ENCODE results near the gene PTGDR. TPM values are rescaled to one million over a fixed set of nuclear protein-coding genes. Genes with fewer than 3 reads are reported as not detected.

The PTGDR gene
- total RNA-seq, 2 donors from 2014 or later, result not detected

DNA sequence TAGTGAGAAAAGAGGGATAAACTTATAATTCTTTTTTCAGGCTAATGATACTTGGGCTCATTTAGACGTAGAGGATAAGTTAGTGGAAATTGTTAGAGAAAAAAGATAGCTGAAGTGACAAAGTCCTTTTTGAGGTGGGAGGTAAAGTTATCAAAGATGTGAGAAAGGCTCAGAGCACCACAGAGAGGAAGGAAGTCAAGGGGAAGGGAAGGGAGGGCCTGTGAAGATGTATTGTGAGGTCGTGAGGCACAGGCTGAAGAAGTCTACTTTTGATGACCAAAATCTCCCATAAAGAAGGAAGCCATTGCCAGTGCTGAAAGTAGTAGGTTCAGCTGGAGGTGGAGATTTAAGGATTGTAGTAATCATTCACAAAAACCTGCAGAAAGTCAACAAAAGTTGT, 19.4 kb upstream of the PTGDR start:
- H3K9me3 Mint-ChIP-seq, result no peaks in the 10 kb centered on the region
- peaks cover 2% of the 10 kb centered on the region for H3K27me3 Mint-ChIP-seq
- H3K36me3 Mint-ChIP-seq (ENCODE audit: low read depth), result no peaks in the 10 kb centered on the region
- no peak for ATAC-seq (replicated peaks)
- peak overlapping the region; percentile 15 for H3K27ac Mint-ChIP-seq
- H3K4me1 Mint-ChIP-seq, result peaks cover 16% of the 10 kb centered on the region
- H3K4me3 Mint-ChIP-seq, result no peak overlapping the region

GRCh38 chr14:52251724-52252123, 15.8 kb upstream of the PTGDR start:
- H3K4me1 Mint-ChIP-seq, result peaks cover 19% of the 10 kb centered on the region
- H3K27me3 Mint-ChIP-seq, result peaks cover 4% of the 10 kb centered on the region
- ATAC-seq (replicated peaks), result no peak
- no peak overlapping the region for H3K4me3 Mint-ChIP-seq
- H3K36me3 Mint-ChIP-seq (ENCODE audit: low read depth), result no peaks in the 10 kb centered on the region
- no peaks in the 10 kb centered on the region for H3K9me3 Mint-ChIP-seq
- H3K27ac Mint-ChIP-seq, result no peak overlapping the region

DNA sequence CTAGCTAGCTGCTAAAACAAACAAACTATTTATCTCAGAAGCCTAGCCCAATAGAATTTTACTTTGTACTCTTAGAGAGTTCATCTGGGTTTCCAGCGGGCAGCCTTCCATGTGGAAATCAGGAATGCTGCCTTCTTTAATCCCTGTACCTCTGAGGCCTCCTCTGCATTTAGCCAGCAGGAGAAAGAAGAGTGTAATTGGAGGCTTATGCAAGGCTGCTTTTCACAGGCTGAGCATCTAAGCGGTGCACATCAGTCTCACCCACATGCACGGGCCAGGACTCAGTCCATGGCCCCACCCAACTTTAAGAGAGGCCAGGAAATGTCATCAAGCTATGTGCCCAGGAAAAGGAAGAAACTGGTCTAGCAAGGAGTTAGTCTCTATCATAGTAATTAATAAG, 14.0 kb upstream of the PTGDR start:
- Mint-ChIP-seq H3K4me3 (no peak overlapping the region), H3K9me3 (no peaks in the 10 kb centered on the region), H3K36me3 (ENCODE audit: low read depth) (no peaks in the 10 kb centered on the region), H3K27me3 (peaks cover 4% of the 10 kb centered on the region), H3K4me1 (peaks cover 3% of the 10 kb centered on the region), H3K27ac (no peak overlapping the region)
- ATAC-seq (replicated peaks), result no peak

- ATAC-seq (replicated peaks), result no peak
- Mint-ChIP-seq H3K4me1 (peaks cover 5% of the 10 kb centered on the region), H3K27ac (no peak overlapping the region), H3K4me3 (no peak overlapping the region), H3K9me3 (no peaks in the 10 kb centered on the region), H3K36me3 (ENCODE audit: low read depth) (no peaks in the 10 kb centered on the region), H3K27me3 (peaks cover 4% of the 10 kb centered on the region)
These were observed 13.4 kb upstream of the PTGDR start for GRCh38 chr14:52254086-52254485.

GRCh38 chr14:52258783-52259182, 8.7 kb upstream of the PTGDR start:
- no peak overlapping the region for H3K4me3 Mint-ChIP-seq
- peaks cover 12% of the 10 kb centered on the region for H3K4me1 Mint-ChIP-seq
- ATAC-seq (replicated peaks), result no peak
- no peaks in the 10 kb centered on the region for H3K9me3 Mint-ChIP-seq
- H3K27me3 Mint-ChIP-seq, result no peaks in the 10 kb centered on the region
- H3K27ac Mint-ChIP-seq, result no peak overlapping the region
- no peaks in the 10 kb centered on the region for H3K36me3 Mint-ChIP-seq (ENCODE audit: low read depth)

GRCh38 chr14:52259434-52259833, 8.1 kb upstream of the PTGDR start:
- no peaks in the 10 kb centered on the region for H3K27me3 Mint-ChIP-seq

DNA sequence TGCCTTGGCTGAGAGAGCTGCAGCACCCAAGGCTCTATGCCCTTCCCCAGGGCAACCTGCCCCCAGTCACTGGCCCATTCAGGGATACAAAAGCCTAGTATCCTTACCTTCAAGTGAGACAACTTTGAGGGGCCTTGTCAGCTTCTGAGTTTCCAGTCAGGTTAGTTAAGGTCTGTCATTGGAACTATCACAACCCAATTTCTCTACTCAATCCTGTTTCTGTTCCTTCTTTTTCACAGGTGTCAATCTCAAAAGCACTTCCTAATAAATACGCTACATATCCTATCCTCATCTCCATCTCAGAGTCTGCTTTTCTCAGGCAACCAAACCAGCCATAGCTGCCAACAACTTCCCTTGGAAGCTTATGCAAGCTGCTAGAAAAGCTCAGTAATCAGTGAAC, 4.9 kb upstream of the PTGDR start:
- Mint-ChIP-seq H3K9me3 (no peaks in the 10 kb centered on the region), H3K27me3 (no peaks in the 10 kb centered on the region), H3K4me3 (no peak overlapping the region), H3K27ac (no peak overlapping the region), H3K4me1 (peaks cover 32% of the 10 kb centered on the region), H3K36me3 (ENCODE audit: low read depth) (no peaks in the 10 kb centered on the region)
- no peak for ATAC-seq (replicated peaks)

More at GRCh38 chr14:52259434-52259833, 8.1 kb upstream of the PTGDR start:
- H3K36me3 Mint-ChIP-seq (ENCODE audit: low read depth), result no peaks in the 10 kb centered on the region
- H3K9me3 Mint-ChIP-seq, result no peaks in the 10 kb centered on the region
- H3K4me1 Mint-ChIP-seq, result peaks cover 12% of the 10 kb centered on the region
- peak; percentile 23 for ATAC-seq (replicated peaks)
- H3K27ac Mint-ChIP-seq, result no peak overlapping the region
- no peak overlapping the region for H3K4me3 Mint-ChIP-seq

DNA sequence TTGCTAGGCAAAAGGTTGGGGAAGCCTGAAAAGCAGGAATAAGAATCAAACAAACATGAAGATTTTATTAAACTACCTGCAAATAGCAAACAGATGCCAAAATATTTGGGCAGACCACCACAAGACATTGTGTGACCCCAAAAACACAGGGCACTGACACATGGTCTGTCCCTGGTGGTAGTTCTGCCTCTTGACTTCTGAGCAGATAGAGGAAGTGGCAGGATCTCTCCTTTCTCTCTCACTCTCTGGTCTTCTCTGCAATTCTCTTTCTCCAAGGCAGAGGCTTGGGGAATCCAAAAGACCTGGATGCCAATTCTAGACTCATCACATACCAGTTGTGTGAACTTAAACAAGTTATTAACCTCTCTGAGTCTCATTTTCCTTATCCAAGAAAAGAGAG, 4.3 kb upstream of the PTGDR start:
- Mint-ChIP-seq H3K27me3 (peaks cover 3% of the 10 kb centered on the region), H3K9me3 (no peaks in the 10 kb centered on the region), H3K36me3 (ENCODE audit: low read depth) (no peaks in the 10 kb centered on the region), H3K4me3 (no peak overlapping the region), H3K27ac (no peak overlapping the region), H3K4me1 (peaks cover 36% of the 10 kb centered on the region)
- ATAC-seq (replicated peaks), result no peak

- no peaks in the 10 kb centered on the region for H3K36me3 Mint-ChIP-seq (ENCODE audit: low read depth)
- peaks cover 35% of the 10 kb centered on the region for H3K4me1 Mint-ChIP-seq
- no peaks in the 10 kb centered on the region for H3K9me3 Mint-ChIP-seq
- no peak overlapping the region for H3K4me3 Mint-ChIP-seq
- H3K27me3 Mint-ChIP-seq, result peaks cover 8% of the 10 kb centered on the region
- no peak overlapping the region for H3K27ac Mint-ChIP-seq
- ATAC-seq (replicated peaks), result no peak
These were observed 2.2 kb upstream of the PTGDR start for GRCh38 chr14:52265253-52265652.

- Mint-ChIP-seq H3K9me3 (no peaks in the 10 kb centered on the region), H3K27me3 (peaks cover 8% of the 10 kb centered on the region), H3K27ac (no peak overlapping the region), H3K36me3 (ENCODE audit: low read depth) (no peaks in the 10 kb centered on the region), H3K4me3 (no peak overlapping the region), H3K4me1 (peaks cover 35% of the 10 kb centered on the region)
- ATAC-seq (replicated peaks), result no peak
These were observed 1.3 kb upstream of the PTGDR start for GRCh38 chr14:52266179-52266578.

GRCh38 chr14:52266782-52267181, 716 bp upstream of the PTGDR start:
- H3K4me1 Mint-ChIP-seq, result peaks cover 39% of the 10 kb centered on the region
- no peak overlapping the region for H3K27ac Mint-ChIP-seq
- H3K9me3 Mint-ChIP-seq, result no peaks in the 10 kb centered on the region
- H3K4me3 Mint-ChIP-seq, result peak overlapping the region; percentile 80
- H3K27me3 Mint-ChIP-seq, result peaks cover 8% of the 10 kb centered on the region
- no peak for ATAC-seq (replicated peaks)
- H3K36me3 Mint-ChIP-seq (ENCODE audit: low read depth), result no peaks in the 10 kb centered on the region

GRCh38 chr14:52268279-52269061, 972 bp downstream of the PTGDR start:
- Mint-ChIP-seq H3K27me3 (peaks cover 8% of the 10 kb centered on the region), H3K4me1 (peaks cover 40% of the 10 kb centered on the region), H3K36me3 (ENCODE audit: low read depth) (no peaks in the 10 kb centered on the region), H3K9me3 (no peaks in the 10 kb centered on the region), H3K4me3 (peak overlapping the region; percentile 80), H3K27ac (no peak overlapping the region)
- peak; percentile 59 for ATAC-seq (replicated peaks)

GRCh38 chr14:52269100-52269499, 1.6 kb downstream of the PTGDR start:
- H3K27me3 Mint-ChIP-seq, result peaks cover 8% of the 10 kb centered on the region
- H3K27ac Mint-ChIP-seq, result no peak overlapping the region
- H3K36me3 Mint-ChIP-seq (ENCODE audit: low read depth), result no peaks in the 10 kb centered on the region
- peak overlapping the region; percentile 80 for H3K4me3 Mint-ChIP-seq
- peaks cover 40% of the 10 kb centered on the region for H3K4me1 Mint-ChIP-seq
- H3K9me3 Mint-ChIP-seq, result no peaks in the 10 kb centered on the region
- ATAC-seq (replicated peaks), result no peak

GRCh38 chr14:52269982-52270381, 2.5 kb downstream of the PTGDR start:
- H3K4me3 Mint-ChIP-seq, result no peak overlapping the region
- no peak for ATAC-seq (replicated peaks)
- H3K9me3 Mint-ChIP-seq, result no peaks in the 10 kb centered on the region
- peaks cover 8% of the 10 kb centered on the region for H3K27me3 Mint-ChIP-seq
- no peaks in the 10 kb centered on the region for H3K36me3 Mint-ChIP-seq (ENCODE audit: low read depth)
- no peak overlapping the region for H3K27ac Mint-ChIP-seq
- H3K4me1 Mint-ChIP-seq, result peaks cover 39% of the 10 kb centered on the region

DNA sequence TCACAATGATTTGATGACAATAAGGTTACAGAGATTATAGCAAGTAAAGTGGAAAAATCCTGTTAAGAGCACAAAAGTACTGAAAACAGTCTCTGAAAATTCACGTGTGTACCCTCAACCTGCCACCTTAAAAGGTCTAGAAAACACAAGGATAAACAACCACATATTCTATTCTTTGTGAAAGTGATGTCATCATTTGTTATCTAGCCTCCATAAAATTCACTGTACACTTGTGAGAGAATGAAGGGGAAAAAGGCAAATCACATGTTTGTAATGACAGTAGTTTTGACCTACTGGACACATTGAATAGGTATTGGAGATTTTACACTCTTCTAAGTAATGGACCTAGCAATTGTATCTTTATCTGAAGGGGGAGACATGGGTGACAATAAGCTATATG, 4.0 kb downstream of the PTGDR start:
- H3K27me3 Mint-ChIP-seq, result peaks cover 8% of the 10 kb centered on the region
- H3K9me3 Mint-ChIP-seq, result no peaks in the 10 kb centered on the region
- peaks cover 24% of the 10 kb centered on the region for H3K4me1 Mint-ChIP-seq
- H3K4me3 Mint-ChIP-seq, result no peak overlapping the region
- no peak for ATAC-seq (replicated peaks)
- no peaks in the 10 kb centered on the region for H3K36me3 Mint-ChIP-seq (ENCODE audit: low read depth)
- no peak overlapping the region for H3K27ac Mint-ChIP-seq

Measured in activated T-helper 17 cell treated with anti-CD3 and anti-CD28 coated beads, Interleukin-2, amount 50 U/mL, for 72 hours (primary cell).